ENCODE measurements around the gene WDR59. TPM values are rescaled to one million over a fixed set of nuclear protein-coding genes. Genes with fewer than 3 reads are reported as not detected.

WDR59 gene
- total RNA-seq, 2 donors from 2014 or later: 46.5 to 48.3 TPM

GRCh38 chr16:75005697-75006096 is 20.8 kb upstream of the WDR59 start:
- Histone ChIP-seq H3K4me1 (no peaks in the 10 kb centered on the region), H3K9ac (ENCODE audit: low read depth in 2 of 2, low read length in 2 of 2) (no peak overlapping the region), H3K27me3 (no peaks in the 10 kb centered on the region), H3K27ac (no peak overlapping the region), H3K9me3 (no peaks in the 10 kb centered on the region), H3K36me3 (no peaks in the 10 kb centered on the region), H3K4me3 (no peak overlapping the region)
- DNase-seq: no peak
- TF ChIP-seq, protein P1, sequence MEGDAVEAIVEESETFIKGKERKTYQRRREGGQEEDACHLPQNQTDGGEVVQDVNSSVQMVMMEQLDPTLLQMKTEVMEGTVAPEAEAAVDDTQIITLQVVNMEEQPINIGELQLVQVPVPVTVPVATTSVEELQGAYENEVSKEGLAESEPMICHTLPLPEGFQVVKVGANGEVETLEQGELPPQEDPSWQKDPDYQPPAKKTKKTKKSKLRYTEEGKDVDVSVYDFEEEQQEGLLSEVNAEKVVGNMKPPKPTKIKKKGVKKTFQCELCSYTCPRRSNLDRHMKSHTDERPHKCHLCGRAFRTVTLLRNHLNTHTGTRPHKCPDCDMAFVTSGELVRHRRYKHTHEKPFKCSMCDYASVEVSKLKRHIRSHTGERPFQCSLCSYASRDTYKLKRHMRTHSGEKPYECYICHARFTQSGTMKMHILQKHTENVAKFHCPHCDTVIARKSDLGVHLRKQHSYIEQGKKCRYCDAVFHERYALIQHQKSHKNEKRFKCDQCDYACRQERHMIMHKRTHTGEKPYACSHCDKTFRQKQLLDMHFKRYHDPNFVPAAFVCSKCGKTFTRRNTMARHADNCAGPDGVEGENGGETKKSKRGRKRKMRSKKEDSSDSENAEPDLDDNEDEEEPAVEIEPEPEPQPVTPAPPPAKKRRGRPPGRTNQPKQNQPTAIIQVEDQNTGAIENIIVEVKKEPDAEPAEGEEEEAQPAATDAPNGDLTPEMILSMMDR (IDR thresholded peaks at IDR 0.05): no peak
- intact Hi-C loops (cut with DNase I): no loop called here

- Histone ChIP-seq H3K4me3 (no peak overlapping the region), H3K9ac (ENCODE audit: low read depth in 2 of 2, low read length in 2 of 2) (no peak overlapping the region), H3K9me3 (no peaks in the 10 kb centered on the region), H3K4me1 (no peaks in the 10 kb centered on the region), H3K27me3 (no peaks in the 10 kb centered on the region), H3K36me3 (no peaks in the 10 kb centered on the region), H3K27ac (no peak overlapping the region)
- no peak for DNase-seq
- intact Hi-C loops (cut with DNase I): no loop called here
- TF ChIP-seq, protein P1 (IDR thresholded peaks at IDR 0.05): no peak
Observed at GRCh38 chr16:75004460-75004859, 19.5 kb upstream of the WDR59 start.

GRCh38 chr16:75003931-75004330 is 19.0 kb upstream of the WDR59 start:
- H3K9me3 ChIP-seq: no peaks in the 10 kb centered on the region
- TF ChIP-seq, protein P1 (IDR thresholded peaks at IDR 0.05): no peak
- H3K4me3 ChIP-seq: no peak overlapping the region
- H3K9ac ChIP-seq (ENCODE audit: low read depth in 2 of 2, low read length in 2 of 2): no peak overlapping the region
- no peak overlapping the region for H3K27ac ChIP-seq
- intact Hi-C loops (cut with DNase I): no loop called here
- H3K4me1 ChIP-seq: no peaks in the 10 kb centered on the region
- no peaks in the 10 kb centered on the region for H3K27me3 ChIP-seq
- H3K36me3 ChIP-seq: no peaks in the 10 kb centered on the region
- DNase-seq: no peak

DNA sequence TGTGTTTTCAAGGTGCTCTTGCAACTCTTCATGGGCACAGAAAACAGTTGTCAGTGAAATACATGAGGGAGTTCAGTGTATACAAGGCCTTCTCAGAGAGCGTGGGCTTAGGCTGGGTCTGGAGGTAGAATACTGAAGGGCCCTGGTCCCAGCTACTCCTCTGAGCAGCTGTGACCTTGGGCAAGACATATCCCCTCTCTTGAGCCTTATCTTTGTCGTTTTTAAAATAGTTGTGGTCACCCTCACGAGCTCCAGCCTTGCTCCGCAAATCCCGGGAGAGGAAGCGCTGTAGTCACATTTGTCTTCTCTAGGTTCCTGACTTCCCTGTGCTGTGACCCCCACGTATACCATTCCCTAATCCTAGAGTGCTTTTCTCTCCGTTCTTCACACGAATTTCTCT is 17.6 kb upstream of the WDR59 start:
- no peak overlapping the region for H3K27ac ChIP-seq
- no peaks in the 10 kb centered on the region for H3K4me1 ChIP-seq
- intact Hi-C loops (cut with DNase I): no loop called here

DNA sequence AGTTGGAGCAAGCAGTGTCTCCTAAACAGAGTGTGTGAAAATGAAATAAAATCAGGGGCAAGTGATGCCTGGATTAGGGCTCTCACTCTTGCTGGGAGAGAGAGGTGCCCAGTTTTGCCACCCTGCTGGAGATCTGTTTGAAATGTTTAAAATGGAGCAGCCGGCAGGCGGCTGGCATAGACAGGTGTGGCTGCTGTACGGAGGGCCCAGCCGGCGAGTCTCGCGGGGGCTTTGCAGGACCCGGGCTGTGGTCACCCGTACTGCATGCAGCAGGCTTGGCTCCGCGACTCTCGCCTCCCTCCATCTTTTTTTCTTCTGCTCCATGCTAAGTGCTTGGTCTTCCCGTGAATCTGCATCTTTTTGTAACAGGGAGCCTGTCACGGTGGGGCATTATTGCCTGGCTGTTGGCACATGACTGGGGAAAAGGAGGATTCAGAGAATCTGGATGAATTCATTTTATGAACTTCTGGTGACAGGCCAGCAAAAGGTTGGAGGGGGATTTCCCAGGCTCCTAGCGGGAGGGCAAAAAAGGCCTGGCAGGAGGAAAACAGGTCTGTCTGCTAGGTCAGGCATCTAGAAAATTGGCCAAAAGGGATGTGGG is 15.7 kb upstream of the WDR59 start:
- no peaks in the 10 kb centered on the region for H3K9me3 ChIP-seq
- peak overlapping the region; percentile 84 for H3K4me3 ChIP-seq
- peak; percentile 30 for DNase-seq
- H3K9ac ChIP-seq (ENCODE audit: low read depth in 2 of 2, low read length in 2 of 2): peak overlapping the region; percentile 62 to 64
- TF ChIP-seq, protein P1 (IDR thresholded peaks at IDR 0.05): no peak
- H3K36me3 ChIP-seq: no peaks in the 10 kb centered on the region
- H3K27ac ChIP-seq: no peak overlapping the region
- no peaks in the 10 kb centered on the region for H3K4me1 ChIP-seq
- no peaks in the 10 kb centered on the region for H3K27me3 ChIP-seq
- intact Hi-C loops (cut with DNase I): no loop called here

More for the DNA sequence above, 17.6 kb upstream of the WDR59 start:
- TF ChIP-seq, protein P1 (IDR thresholded peaks at IDR 0.05): no peak
- Histone ChIP-seq H3K27me3 (no peaks in the 10 kb centered on the region), H3K9me3 (no peaks in the 10 kb centered on the region), H3K36me3 (no peaks in the 10 kb centered on the region), H3K4me3 (no peak overlapping the region), H3K9ac (ENCODE audit: low read depth in 2 of 2, low read length in 2 of 2) (no peak overlapping the region)
- no peak for DNase-seq
